ENCODE data around the gene ERG28.
"Not testable (repeated sequence)": the region's sequence is repeated elsewhere in the genome, so short reads cannot be mapped to it uniquely, and the experiment has no call there.

Gene ERG28, protein sequence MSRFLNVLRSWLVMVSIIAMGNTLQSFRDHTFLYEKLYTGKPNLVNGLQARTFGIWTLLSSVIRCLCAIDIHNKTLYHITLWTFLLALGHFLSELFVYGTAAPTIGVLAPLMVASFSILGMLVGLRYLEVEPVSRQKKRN

DNA sequence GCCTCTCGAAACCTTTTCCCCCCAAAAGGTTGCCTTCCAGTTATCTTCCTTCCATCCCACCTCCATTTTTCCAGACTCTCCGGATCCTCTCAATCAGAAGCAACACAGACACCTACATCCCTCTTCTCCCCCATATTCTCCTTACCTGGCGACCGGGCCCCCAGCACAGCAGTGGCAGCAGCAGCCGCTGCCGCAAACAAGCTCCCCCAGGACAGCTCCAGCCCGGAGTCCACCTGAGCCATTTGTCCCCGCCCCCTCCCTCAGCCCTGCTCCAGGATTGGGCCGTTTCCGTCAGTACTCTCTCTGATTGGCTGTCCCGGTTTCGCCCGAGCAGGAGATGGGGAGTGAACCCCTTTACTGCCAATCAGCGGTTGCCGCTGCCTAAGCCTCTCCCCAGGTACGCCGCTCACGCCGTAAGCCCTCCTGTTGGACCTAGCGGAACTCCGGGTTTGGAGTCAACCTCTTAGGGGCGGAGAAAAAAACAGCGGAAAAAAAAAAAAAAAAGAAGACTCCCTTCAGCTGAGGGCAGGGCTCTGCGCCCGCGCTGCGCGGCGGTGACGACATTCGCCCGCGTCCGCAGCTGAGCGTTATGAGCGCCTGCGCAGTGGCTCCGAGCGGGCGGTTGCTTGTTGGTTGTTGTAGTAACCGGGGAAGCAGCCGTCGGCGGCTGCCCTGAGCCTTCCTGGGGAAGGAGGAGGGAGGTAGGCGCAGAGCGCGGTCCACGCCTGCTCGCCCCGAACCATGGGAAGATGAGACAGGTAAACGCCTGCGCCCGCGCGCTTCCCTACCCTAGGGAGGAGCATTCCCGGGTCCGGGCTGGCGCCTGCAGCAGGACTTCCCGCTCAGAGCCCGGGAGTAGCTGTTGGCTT lies at the start of gene ERG28, which contains the start of gene TTLL5:
Gene ERG28 (minus strand): TSS at position 247 of the 869 bp plus-strand sequence. CDS start 3,374 bp downstream, outside the sequence.
Gene TTLL5 (plus strand): TSS at position 617 of the 869 bp plus-strand sequence. CDS start 1,904 bp downstream, outside the sequence.
- FAIRE-seq (peak; percentile 93), DNase-seq (ENCODE audit: insufficient read length, low spot score) (peak; percentile 82)
- peak; percentile 55 for TF ChIP-seq POLR2A (IDR thresholded peaks at IDR 0.05; ENCODE audit: low read depth, low read length)

DNA sequence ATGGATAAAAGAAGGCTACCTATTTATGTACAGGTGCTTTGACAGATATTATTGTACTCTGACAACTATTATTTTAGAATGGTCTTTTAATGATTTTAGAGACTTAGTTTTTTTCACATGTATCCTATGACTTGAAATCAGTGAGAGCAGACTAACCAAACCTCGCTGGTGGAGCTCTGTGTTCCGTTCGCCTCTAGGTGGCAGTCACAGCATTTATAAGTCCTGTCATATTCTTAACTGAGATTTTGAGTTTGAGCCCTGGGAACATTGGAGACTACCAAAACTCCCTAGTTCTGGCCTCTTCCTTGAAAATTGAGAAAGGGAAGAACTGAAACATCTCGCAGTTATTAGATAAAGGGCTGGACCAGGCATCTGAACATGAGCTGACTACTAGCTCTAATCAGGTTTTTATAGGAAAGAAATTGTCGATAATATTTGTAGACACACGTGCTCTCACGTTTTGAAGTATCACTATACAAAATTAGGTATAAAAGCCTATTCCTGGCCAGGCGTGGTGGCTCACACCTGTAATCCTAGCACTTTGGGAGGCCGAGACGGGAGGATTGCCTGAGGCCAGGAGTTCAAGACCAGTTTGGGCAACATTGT lies 48.6 kb upstream of the ERG28 start:
- no peak for TF ChIP-seq POLR2A (IDR thresholded peaks at IDR 0.05; ENCODE audit: low read depth, low read length)
- FAIRE-seq (peak; percentile 80), DNase-seq (ENCODE audit: insufficient read length, low spot score) (peak; percentile 29)

DNA sequence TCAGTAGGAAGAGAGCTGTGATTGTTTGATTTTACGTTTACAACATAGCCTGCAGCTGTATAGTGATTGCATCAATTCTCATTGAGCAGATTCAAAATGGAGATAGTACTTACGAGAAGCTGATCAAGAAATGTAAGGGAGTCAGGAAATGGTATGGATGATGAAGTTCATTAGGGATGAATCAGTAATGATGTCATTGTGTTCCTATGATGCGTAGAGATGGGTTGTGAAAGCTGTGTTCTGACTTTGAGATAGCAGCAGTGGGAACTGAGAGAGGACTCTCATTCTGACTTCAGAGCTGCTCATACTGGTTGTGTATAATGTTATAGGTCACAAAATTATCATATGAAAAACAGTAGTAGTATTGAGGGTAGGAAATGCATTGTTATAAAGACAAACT lies 44.3 kb upstream of the ERG28 start:
- FAIRE-seq = no peak

DNA sequence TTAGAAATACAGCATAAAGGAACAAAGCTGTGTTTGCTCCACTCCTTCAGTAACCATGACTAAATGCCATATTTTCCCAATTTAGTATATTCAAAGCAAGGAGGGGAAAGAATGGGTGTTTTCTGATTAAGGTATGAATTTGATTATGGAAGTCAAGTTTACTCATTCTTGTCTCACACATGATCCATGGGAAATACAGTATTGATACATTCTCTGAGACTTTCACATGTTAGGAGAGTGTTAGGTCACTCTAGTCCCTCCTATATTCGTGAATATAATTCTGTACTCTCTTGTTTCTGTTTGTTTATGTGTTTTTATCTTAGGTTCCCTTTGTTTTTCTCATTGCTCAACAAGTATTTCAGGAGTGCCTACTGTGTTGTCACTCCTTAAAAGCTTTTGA lies 42.8 kb upstream of the ERG28 start:
- no peak for DNase-seq (ENCODE audit: insufficient read length, low spot score)
- FAIRE-seq = no peak
- TF ChIP-seq POLR2A (IDR thresholded peaks at IDR 0.05; ENCODE audit: low read depth, low read length) = no peak

More for the DNA sequence above, 44.3 kb upstream of the ERG28 start:
- DNase-seq (ENCODE audit: insufficient read length, low spot score) = no peak
- TF ChIP-seq POLR2A (IDR thresholded peaks at IDR 0.05; ENCODE audit: low read depth, low read length) = no peak

DNA sequence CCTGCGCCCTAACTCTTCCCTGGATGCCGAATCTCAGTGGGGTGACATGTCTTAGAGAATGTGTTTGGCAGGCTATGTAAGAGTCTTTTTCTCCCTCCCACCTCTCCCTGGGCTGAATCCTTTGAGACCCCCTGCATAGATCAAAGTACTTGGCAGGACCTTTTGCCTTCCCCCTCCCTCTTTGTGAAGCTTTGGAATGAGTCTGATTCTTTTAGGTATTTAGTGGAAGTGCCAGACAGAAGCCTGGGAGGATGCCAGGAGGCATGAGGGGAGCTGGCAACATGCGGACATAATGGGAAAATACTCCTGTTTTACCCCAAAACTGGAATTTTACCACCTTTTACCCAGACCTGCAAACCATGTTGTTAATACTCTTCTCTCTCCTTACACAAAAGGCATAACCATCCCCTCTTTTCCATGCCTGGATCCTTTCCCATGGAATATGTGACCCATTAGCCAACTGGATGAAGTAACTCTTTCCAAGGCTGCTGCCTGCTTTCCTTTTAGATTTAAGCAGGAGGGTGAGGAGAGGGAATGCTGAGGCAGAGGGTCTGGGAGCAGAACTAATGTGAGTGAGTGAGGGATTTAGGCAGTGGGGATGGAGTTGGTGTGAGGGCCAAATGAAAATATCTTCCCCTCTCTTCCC lies 42.1 kb upstream of the ERG28 start:
- DNase-seq (ENCODE audit: insufficient read length, low spot score) (no peak), FAIRE-seq (no peak)
- TF ChIP-seq POLR2A (IDR thresholded peaks at IDR 0.05; ENCODE audit: low read depth, low read length) = no peak

DNA sequence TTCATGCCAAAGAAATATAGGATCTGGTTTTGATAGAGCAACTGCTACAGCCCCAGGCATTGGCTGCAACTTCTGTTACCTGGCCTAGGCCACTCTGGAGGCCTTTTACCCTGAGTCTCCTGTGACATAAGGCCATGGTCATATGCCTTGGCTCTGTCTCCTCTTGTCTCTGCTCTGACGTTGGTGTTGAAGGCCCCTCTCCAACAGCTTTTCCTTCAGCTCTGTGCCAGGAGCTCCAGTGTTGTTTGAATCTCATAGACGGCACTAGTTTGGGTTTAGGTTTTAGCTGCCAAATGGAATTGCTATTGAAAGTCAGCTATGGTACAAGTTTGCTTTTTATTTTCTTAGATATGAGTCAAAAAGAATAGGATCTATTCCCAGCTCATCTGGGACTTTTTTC lies 41.4 kb upstream of the ERG28 start:
- FAIRE-seq = no peak
- TF ChIP-seq POLR2A (IDR thresholded peaks at IDR 0.05; ENCODE audit: low read depth, low read length) = no peak
- no peak for DNase-seq (ENCODE audit: insufficient read length, low spot score)

DNA sequence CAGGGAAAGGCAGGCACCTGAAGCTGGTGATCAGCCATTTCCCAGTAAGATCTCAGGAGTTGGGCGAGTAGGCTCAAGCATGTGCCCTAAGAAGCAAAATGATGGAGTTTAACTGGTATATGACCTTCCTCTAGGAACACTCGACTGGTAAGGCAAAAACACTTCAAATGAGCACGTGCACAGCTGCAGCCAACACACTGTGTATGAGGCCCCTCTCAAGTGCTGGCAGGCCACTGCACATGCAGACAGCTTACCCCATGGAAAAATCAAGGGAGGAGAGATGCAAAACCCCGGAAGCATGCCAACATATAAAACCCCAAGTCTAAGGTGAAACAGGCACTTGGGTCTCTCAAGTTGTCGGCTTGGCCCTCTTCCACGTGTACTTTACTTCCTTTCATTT lies 39.6 kb upstream of the ERG28 start:
- TF ChIP-seq POLR2A (IDR thresholded peaks at IDR 0.05; ENCODE audit: low read depth, low read length) = no peak
- FAIRE-seq (no peak), DNase-seq (ENCODE audit: insufficient read length, low spot score) (no peak)

DNA sequence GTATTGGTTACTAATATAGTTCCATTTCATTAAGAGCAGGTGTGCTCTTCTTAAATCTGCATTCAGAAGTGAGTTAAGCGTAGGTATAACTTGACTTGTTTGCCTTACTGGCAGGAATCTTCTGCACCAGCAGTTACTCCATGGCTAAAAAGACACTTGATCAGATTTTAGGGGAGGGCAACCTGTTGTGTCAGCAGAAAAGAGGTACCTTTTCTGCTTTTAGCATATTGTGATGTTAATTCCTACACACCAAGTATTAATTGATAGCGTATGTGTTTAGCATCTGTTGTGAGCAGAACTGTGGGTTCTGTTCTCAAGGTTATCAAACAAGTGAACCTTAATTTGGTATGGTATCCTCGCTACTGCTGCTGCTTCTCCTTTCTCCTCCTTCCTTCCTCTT lies 38.7 kb upstream of the ERG28 start:
- FAIRE-seq (no peak), DNase-seq (ENCODE audit: insufficient read length, low spot score) (no peak)
- no peak for TF ChIP-seq POLR2A (IDR thresholded peaks at IDR 0.05; ENCODE audit: low read depth, low read length)

DNA sequence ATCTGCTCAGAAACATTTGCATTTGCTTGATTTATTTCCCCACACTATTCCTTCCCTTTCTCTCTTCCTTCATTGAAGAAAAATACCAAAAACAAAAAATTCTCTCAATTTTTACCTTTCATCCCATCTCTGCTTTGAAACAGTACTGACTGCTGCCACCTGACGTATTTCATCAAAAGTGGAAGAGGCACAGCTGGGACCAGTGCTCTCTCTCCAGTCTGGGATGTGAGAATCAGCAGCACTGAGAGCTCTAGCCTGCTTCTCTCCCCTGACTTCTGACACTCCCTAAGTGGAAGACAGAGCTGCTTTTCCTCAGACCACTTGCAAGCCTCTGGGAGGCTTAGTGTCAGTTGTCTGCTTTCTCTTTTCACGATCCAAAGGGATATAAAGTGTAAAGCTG lies 37.2 kb upstream of the ERG28 start:
- FAIRE-seq (no peak), DNase-seq (ENCODE audit: insufficient read length, low spot score) (no peak)
- no peak for TF ChIP-seq POLR2A (IDR thresholded peaks at IDR 0.05; ENCODE audit: low read depth, low read length)

DNA sequence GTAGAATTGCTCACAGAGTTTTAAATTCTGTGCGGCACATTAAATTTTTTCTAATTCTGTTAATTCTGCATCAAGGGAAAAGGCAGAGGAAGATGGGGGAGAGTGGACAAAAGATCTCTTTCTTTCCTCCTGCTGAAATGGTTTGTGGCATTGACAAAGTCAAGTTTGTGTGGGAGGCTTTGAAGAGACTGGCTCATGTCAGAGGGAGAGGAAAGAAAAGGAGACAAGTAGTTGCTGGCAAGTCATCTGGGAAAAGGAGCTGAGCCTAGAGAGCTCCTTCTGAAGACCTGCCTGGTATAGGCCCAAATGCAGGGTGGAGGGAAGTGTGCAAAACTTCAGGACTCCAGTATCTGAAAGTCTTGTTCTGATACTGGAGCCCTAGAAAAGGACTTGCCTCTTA lies 36.7 kb upstream of the ERG28 start:
- FAIRE-seq = no peak
- DNase-seq (ENCODE audit: insufficient read length, low spot score) = no peak
- TF ChIP-seq POLR2A (IDR thresholded peaks at IDR 0.05; ENCODE audit: low read depth, low read length) = no peak

DNA sequence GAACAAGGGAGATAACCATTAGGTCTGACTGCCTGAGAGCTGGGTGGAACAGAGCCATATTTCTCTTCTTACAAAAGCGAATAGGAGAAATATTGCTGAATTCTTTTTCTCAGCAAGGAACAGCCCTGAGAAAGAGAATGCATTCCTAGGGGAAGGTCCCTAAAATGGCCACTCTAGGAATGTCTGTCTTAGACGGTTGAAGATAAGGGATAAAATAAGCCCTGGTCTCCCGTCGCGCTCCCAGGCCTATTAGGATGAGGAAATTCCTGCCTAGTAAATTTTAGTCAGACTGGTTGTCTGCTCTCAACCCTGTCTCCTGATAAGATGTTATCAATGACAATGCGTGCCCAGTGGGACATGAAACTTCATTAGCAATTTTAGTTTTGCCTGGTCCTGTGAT lies 34.3 kb upstream of the ERG28 start:
- not testable (repeated sequence) for DNase-seq (ENCODE audit: insufficient read length, low spot score); FAIRE-seq

DNA sequence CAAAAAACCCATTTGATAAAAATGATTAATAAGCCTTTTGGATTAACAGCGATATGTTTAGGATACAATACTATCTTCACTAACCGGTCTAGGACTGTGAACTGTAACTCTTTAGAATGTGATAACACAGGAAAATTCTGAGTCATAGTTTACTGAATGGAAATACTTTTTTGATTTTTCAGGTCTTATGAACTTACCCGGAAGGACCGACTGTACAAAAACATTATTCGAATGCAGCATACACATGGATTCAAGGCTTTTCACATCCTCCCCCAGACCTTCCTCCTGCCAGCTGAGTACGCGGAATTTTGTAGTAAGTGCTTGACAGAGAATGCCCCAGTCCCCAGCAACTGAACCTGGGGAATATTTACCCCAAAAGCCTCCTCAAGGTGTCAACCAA lies 29.3 kb upstream of the ERG28 start:
- no peak for TF ChIP-seq POLR2A (IDR thresholded peaks at IDR 0.05; ENCODE audit: low read depth, low read length)
- FAIRE-seq = no peak
- DNase-seq (ENCODE audit: insufficient read length, low spot score) = no peak

DNA sequence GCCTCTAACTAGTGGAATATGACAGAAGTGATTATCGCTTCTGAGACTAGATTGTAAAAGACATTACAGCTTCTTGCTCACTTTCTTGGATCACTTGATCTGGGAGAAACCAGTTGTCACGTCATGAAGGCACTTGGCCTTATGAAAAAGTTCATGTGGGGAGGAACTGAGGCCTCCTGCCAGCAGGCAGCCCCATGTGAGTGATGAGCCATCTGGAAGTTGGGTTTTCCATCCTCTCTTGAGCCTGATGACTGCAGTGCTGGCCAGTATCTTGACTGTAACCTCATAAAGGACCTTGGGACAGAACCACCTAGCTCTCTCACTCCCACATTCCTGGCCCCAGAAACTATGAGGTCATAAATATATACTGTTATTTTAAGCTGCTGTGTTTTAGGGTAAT lies 28.3 kb upstream of the ERG28 start:
- DNase-seq (ENCODE audit: insufficient read length, low spot score) (no peak), FAIRE-seq (no peak)
- TF ChIP-seq POLR2A (IDR thresholded peaks at IDR 0.05; ENCODE audit: low read depth, low read length) = no peak

DNA sequence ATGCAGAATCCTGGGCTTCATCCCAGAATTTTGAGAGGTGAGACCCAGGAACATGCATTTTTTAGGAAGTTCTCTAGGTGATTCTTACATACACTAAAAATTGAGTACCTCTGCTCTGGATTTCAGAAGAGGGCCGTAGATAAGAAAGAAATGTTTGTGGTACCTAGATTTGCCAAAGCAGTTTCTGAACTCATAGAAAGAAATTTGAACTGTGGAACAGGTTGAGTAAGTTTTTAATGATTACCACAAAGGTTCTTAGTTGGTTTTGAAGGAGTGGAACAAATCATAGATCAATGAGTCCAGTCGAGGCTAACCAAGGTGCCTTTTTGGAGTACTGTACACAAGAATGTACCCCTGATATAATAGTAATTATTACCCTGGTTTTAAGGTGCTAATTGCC lies 25.2 kb upstream of the ERG28 start:
- no peak for TF ChIP-seq POLR2A (IDR thresholded peaks at IDR 0.05; ENCODE audit: low read depth, low read length)
- no peak for DNase-seq (ENCODE audit: insufficient read length, low spot score)
- FAIRE-seq = no peak

All from H54 (cell line).